T-cell (primary cell): ENCODE data around the gene PICALM. TPM values are rescaled to one million over a fixed set of nuclear protein-coding genes. Genes with fewer than 3 reads are reported as not detected.

Source experiments
- ATAC-seq, 4 experiments: fragments of 200-7000 bp in 3 of 4; fragments of 150-1000 bp in 1 of 4; cut with Tn5 transposase; replicated peaks in 1 of 4; 1 replicate in 3 of 4; 2 replicates in 1 of 4; pipeline ENCODE4 v1.10.0; 2021; ENCODE audit warnings: moderate library complexity in 3 of 4, mild to moderate bottlenecking in 2 of 4, moderate number of reproducible peaks in 1 of 4
- CTCF ChIA-PET, 2 donors: fragments of 300-600 bp; sonication (Branson Sonifier 250); formaldehyde crosslinking; loops; one replicate each; lab custom pipeline; 2022; ENCODE audit warnings: antibody characterized with exemption in 2 of 2; lab: Charles Lee
- POLR2A ChIA-PET, 2 donors: fragments of 300-600 bp; sonication (Branson Sonifier 250); formaldehyde crosslinking; loops; one replicate each; lab custom pipeline; 2022; ENCODE audit warnings: antibody characterized with exemption in 2 of 2; lab: Charles Lee
- DNase-seq, 35 experiments: peaks; one replicate each; pipeline versions ENCODE4 v3.0.0 to v3.0.0-alpha.2; 2013 to 2023
- H3K27ac ChIP-seq: one replicate; pipeline ENCODE4 v1.5.1; 2013; ENCODE audit warnings: low read length
- H3K27me3 ChIP-seq, 2 experiments: replicated peaks in 1 of 2; 1 replicate in 1 of 2; 2 replicates in 1 of 2; pipeline versions ENCODE4 v1.6.1 to v1.7.0; 2013; ENCODE audit warnings: low read length in 1 of 2, mixed read lengths in 1 of 2; ENCODE audit not compliant: control insufficient read depth in 2 of 2, insufficient read depth in 2 of 2; ENCODE audit errors: extremely low read depth in 1 of 2
- H3K36me3 ChIP-seq, 2 donors: 1 replicate in 1 of 2; 2 replicates in 1 of 2; pipeline versions ENCODE4 v1.6.1 to v1.7.0; 2013; ENCODE audit warnings: low read length in 1 of 2; ENCODE audit not compliant: control insufficient read depth in 2 of 2, insufficient read depth in 1 of 2; ENCODE audit errors: extremely low read depth in 1 of 2
- H3K4me1 ChIP-seq, 2 experiments: 1 replicate in 1 of 2; 2 replicates in 1 of 2; pipeline versions ENCODE4 v1.6.1 to v1.7.0; 2013; ENCODE audit warnings: low read length in 2 of 2, mixed read lengths in 1 of 2; ENCODE audit not compliant: insufficient read depth in 2 of 2, control insufficient read depth in 1 of 2; ENCODE audit errors: extremely low read depth in 1 of 2
- H3K4me3 ChIP-seq, 2 donors: 1 replicate in 1 of 2; 2 replicates in 1 of 2; pipeline versions ENCODE4 v1.5.1 to v1.7.0; 2013; ENCODE audit warnings: mild to moderate bottlenecking in 2 of 2, low read length in 1 of 2, moderate library complexity in 1 of 2; ENCODE audit not compliant: control insufficient read depth in 1 of 2; ENCODE audit errors: extremely low read depth in 1 of 2
- H3K9me3 ChIP-seq: 2 replicates; pipeline ENCODE4 v1.7.0; 2013
- H3K27ac Mint-ChIP-seq, 2 donors: one replicate each; pipeline ENCODE4 v1.8.0; 2020 to 2021; ENCODE audit warnings: mild to moderate bottlenecking in 2 of 2, mixed read lengths in 2 of 2
- H3K27me3 Mint-ChIP-seq, 2 donors: one replicate each; pipeline ENCODE4 v1.8.0; 2021 to 2022; ENCODE audit warnings: mixed read lengths in 2 of 2
- H3K36me3 Mint-ChIP-seq: one replicate; pipeline ENCODE4 v1.8.0; 2021; ENCODE audit warnings: mixed read lengths
- H3K4me1 Mint-ChIP-seq, 3 donors: one replicate each; pipeline ENCODE4 v1.8.0; 2020 to 2022; ENCODE audit warnings: mixed read lengths in 3 of 3, mild to moderate bottlenecking in 1 of 3
- H3K4me3 Mint-ChIP-seq, 3 donors: one replicate each; pipeline ENCODE4 v1.8.0; 2020 to 2022; ENCODE audit warnings: mild to moderate bottlenecking in 3 of 3, mixed read lengths in 3 of 3, moderate library complexity in 3 of 3
- H3K9me3 Mint-ChIP-seq, 3 donors: one replicate each; pipeline ENCODE4 v1.8.0; 2020 to 2022; ENCODE audit warnings: mixed read lengths in 3 of 3
- WGBS: methylation state at CpG from one replicate; pipeline ENCODE4 v1.1.5; 2013; ENCODE audit warnings: missing lambda C conversion rate; ENCODE audit not compliant: insufficient coverage; 5-methylcytosine and 5-hydroxymethylcytosine counted together
- total RNA-seq, 35 experiments: library from RNA in 6 of 35; stranded (reverse) in 6 of 35; fragments of 120-200 nt in 1 of 35; gene quantifications; one replicate each; pipeline versions ENCODE4 v1.2.1 to v1.2.4 and lab custom pipeline; 2013 to 2026

PICALM gene
- total RNA-seq, 5 donors from 2014 or later (not counting 1 experiment from before 2014, with no cell fraction given) = 97.7 to 121 (median 105) TPM

- ChIA-PET POLR2A (interaction anchor here (0.5 to 1.5 kb wide), 7 partner anchors 9 to 440 kb away, joined by 3 to 7 read pairs (median 3); partner anchors contain the start of gene DLG2 (in 1 of the 2)), CTCF (interaction anchor here (0.5 to 5.3 kb wide), 10 partner anchors 14 to 230 kb away, joined by 3 to 75 read pairs (median 3); no protein-coding TSS in a partner anchor)
- Histone ChIP-seq H3K36me3 (no peaks in the 10 kb centered on the region), H3K9me3 (no peaks in the 10 kb centered on the region), H3K27ac (peak overlapping the region; percentile 90), H3K27me3 (no peaks in the 10 kb centered on the region), H3K4me1 (peaks cover 21 to 43% of the 10 kb centered on the region in 2 experiments), H3K4me3 (peak overlapping the region; percentile 80 to 85)
- ATAC-seq = no peak
- H3K27me3 Mint-ChIP-seq = no peaks in the 10 kb centered on the region
- DNase-seq = no peak
- no peaks in the 10 kb centered on the region for H3K9me3 Mint-ChIP-seq
- peak overlapping the region; percentile 83 to 96 for H3K27ac Mint-ChIP-seq
- peaks cover 48 to 65% (median 52%) of the 10 kb centered on the region in 3 donors for H3K4me1 Mint-ChIP-seq
- H3K4me3 Mint-ChIP-seq = peak overlapping the region; percentile 99
- no peaks in the 10 kb centered on the region for H3K36me3 Mint-ChIP-seq
- WGBS = 0% methylated on average over 3 of the region's 11 CpGs
Observed at GRCh38 chr11:86067009-86067850, 1.7 kb downstream of the PICALM start.

GRCh38 chr11:86066657-86067008, 2.3 kb downstream of the PICALM start:
- H3K36me3 ChIP-seq = no peaks in the 10 kb centered on the region
- peak overlapping the region; percentile 80 to 85 for H3K4me3 ChIP-seq
- no peaks in the 10 kb centered on the region for H3K36me3 Mint-ChIP-seq
- no CpG with 5 or more reads among the region's 5 CpGs for WGBS
- no peaks in the 10 kb centered on the region for H3K27me3 Mint-ChIP-seq
- ATAC-seq (no peak), DNase-seq (no peak)
- peak overlapping the region; percentile 90 for H3K27ac ChIP-seq
- no peaks in the 10 kb centered on the region for H3K9me3 Mint-ChIP-seq
- peaks cover 54 to 71% (median 57%) of the 10 kb centered on the region in 3 donors for H3K4me1 Mint-ChIP-seq
- peak overlapping the region; percentile 83 to 96 for H3K27ac Mint-ChIP-seq
- no peaks in the 10 kb centered on the region for H3K9me3 ChIP-seq
- ChIA-PET POLR2A (interaction anchor here in 1 of 2 donors (0.7 kb wide), 1 partner anchor 25 kb away, joined by 4 read pairs; no protein-coding TSS in a partner anchor), CTCF (interaction anchor here in 1 of 2 donors (0.5 to 5.3 kb wide), 4 partner anchors 15 to 179 kb away, joined by 3 to 75 read pairs (median 4); no protein-coding TSS in a partner anchor)
- peaks cover 25 to 45% of the 10 kb centered on the region in 2 experiments for H3K4me1 ChIP-seq
- H3K4me3 Mint-ChIP-seq = peak overlapping the region; percentile 99
- no peaks in the 10 kb centered on the region for H3K27me3 ChIP-seq

- no CpG with 5 or more reads among the region's 3 CpGs for WGBS
- Mint-ChIP-seq H3K27ac (peak overlapping the region; percentile 83 to 96), H3K9me3 (no peaks in the 10 kb centered on the region), H3K36me3 (no peaks in the 10 kb centered on the region), H3K4me3 (peak overlapping the region; percentile 99), H3K27me3 (no peaks in the 10 kb centered on the region), H3K4me1 (peaks cover 59 to 77% (median 63%) of the 10 kb centered on the region in 3 donors)
- Histone ChIP-seq H3K27me3 (no peaks in the 10 kb centered on the region), H3K9me3 (no peaks in the 10 kb centered on the region), H3K4me1 (peaks cover 27 to 47% of the 10 kb centered on the region in 2 experiments), H3K36me3 (no peaks in the 10 kb centered on the region), H3K27ac (peak overlapping the region; percentile 90), H3K4me3 (peak overlapping the region; percentile 36 to 80)
- CTCF ChIA-PET = interaction anchor here in 1 of 2 donors (0.5 to 5.3 kb wide), 4 partner anchors 15 to 180 kb away, joined by 3 to 75 read pairs (median 4); no protein-coding TSS in a partner anchor
- POLR2A ChIA-PET = interaction anchor here in 1 of 2 donors (0.7 kb wide), 1 partner anchor 24 kb away, joined by 4 read pairs; no protein-coding TSS in a partner anchor
- DNase-seq (no peak), ATAC-seq (no peak)
Observed at GRCh38 chr11:86066033-86066432, 2.9 kb downstream of the PICALM start.

GRCh38 chr11:86064220-86064803, 4.6 kb downstream of the PICALM start:
- ATAC-seq (no peak), DNase-seq (no peak)
- peaks cover 27 to 54% of the 10 kb centered on the region in 2 experiments for H3K4me1 ChIP-seq
- H3K4me1 Mint-ChIP-seq = peaks cover 68 to 86% (median 69%) of the 10 kb centered on the region in 3 donors
- H3K27ac Mint-ChIP-seq = peak overlapping the region; percentile 58 to 77
- no peaks in the 10 kb centered on the region for H3K9me3 Mint-ChIP-seq
- no peaks in the 10 kb centered on the region for H3K27me3 ChIP-seq
- WGBS = no CpG with 5 or more reads among the region's 5 CpGs
- peak overlapping the region; percentile 26 for H3K27ac ChIP-seq
- no peaks in the 10 kb centered on the region for H3K9me3 ChIP-seq
- no peaks in the 10 kb centered on the region for H3K36me3 ChIP-seq
- no peaks in the 10 kb centered on the region for H3K27me3 Mint-ChIP-seq
- CTCF ChIA-PET = interaction anchor here in 1 of 2 donors (0.7 kb wide), 1 partner anchor 105 kb away, joined by 3 read pairs; no protein-coding TSS in a partner anchor
- peak overlapping the region; percentile 51 to 99 (median 99) for H3K4me3 Mint-ChIP-seq
- no peak overlapping the region for H3K4me3 ChIP-seq
- POLR2A ChIA-PET = no interaction called here
- H3K36me3 Mint-ChIP-seq = no peaks in the 10 kb centered on the region

GRCh38 chr11:86063536-86063935, 5.3 kb downstream of the PICALM start:
- Mint-ChIP-seq H3K36me3 (no peaks in the 10 kb centered on the region), H3K9me3 (no peaks in the 10 kb centered on the region), H3K4me3 (peak overlapping the region; percentile 25 to 99 (median 51)), H3K27me3 (no peaks in the 10 kb centered on the region), H3K4me1 (peaks cover 76 to 94% (median 76%) of the 10 kb centered on the region in 3 donors), H3K27ac (peak overlapping the region; percentile 44 to 77)
- peaks cover 27 to 61% of the 10 kb centered on the region in 2 experiments for H3K4me1 ChIP-seq
- POLR2A ChIA-PET = no interaction called here
- no CpG with 5 or more reads among the region's 1 CpG for WGBS
- ATAC-seq = no peak
- DNase-seq = no peak
- H3K4me3 ChIP-seq = no peak overlapping the region
- CTCF ChIA-PET = interaction anchor here in 1 of 2 donors (0.8 kb wide), 1 partner anchor 22 kb away, joined by 5 read pairs; no protein-coding TSS in a partner anchor
- no peaks in the 10 kb centered on the region for H3K36me3 ChIP-seq
- no peaks in the 10 kb centered on the region for H3K27me3 ChIP-seq
- H3K9me3 ChIP-seq = no peaks in the 10 kb centered on the region
- peak overlapping the region; percentile 26 for H3K27ac ChIP-seq
